ENCODE data around the gene DUSP18. TPM values are rescaled to one million over a fixed set of nuclear protein-coding genes. Genes with fewer than 3 reads are reported as not detected.
"Not testable (repeated sequence)": the region's sequence is repeated elsewhere in the genome, so short reads cannot be mapped to it uniquely, and the experiment has no call there.

Gene DUSP18
- polyA plus RNA-seq, 4 donors: 4.3 to 9.4 (median 7.7) TPM

- Histone ChIP-seq H3K27ac (ENCODE audit: low read depth in 1 of 3, low read length in 2 of 3) (peak overlapping the region in 1 of 3 donors; percentile 47), H3K9me3 (ENCODE audit: control insufficient read depth in 2 of 2, insufficient read depth in 1 of 2, low read depth in 1 of 2, low read length in 1 of 2) (peaks cover 0 to 3% of the 10 kb centered on the region in 2 donors), H3K4me1 (ENCODE audit: control insufficient read depth in 3 of 3, insufficient read depth in 2 of 3, low read depth in 1 of 3, low read length in 2 of 3) (peaks cover 0 to 16% (median 0%) of the 10 kb centered on the region in 3 donors), H3K4me3 (ENCODE audit: low read depth in 1 of 3, low read length in 3 of 3) (no peak overlapping the region), H3K27me3 (ENCODE audit: control insufficient read depth in 3 of 3, insufficient read depth in 3 of 3, low read length in 3 of 3) (no peaks in the 10 kb centered on the region), H3K36me3 (ENCODE audit: control insufficient read depth in 3 of 3, insufficient read depth in 2 of 3, low read depth in 1 of 3, low read length in 3 of 3) (peaks cover 0 to 15% (median 0%) of the 10 kb centered on the region in 3 donors)
- DNase-seq (peak in 1 of 2 donors; percentile 46), FAIRE-seq (no peak)
- 65 to 69% (median 67%) methylated on average over 4 of the region's 4 CpGs for WGBS, 3 donors
Measured at GRCh38 chr22:30628491-30628890, 39.2 kb downstream of the DUSP18 start.

DNA sequence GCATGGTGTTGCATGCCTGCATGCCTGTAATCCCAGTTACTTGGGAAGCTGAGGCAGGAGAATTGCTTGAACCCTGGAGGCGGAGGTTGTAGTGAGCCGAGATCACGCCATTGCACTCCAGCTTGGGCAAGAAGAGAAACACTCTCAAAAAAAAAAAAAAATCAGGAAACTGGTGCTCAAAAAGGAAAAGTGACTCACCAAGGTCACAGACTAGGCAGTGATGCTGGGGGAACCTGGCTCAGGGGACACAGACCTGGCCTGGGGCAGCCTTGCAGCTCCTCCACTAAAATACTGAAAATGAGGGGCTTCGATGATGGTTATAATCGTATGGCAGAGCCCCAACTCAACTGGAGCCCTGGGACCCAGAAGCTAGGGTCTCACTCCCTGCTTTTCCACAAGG lies 40.2 kb downstream of the DUSP18 start:
- Histone ChIP-seq H3K36me3 (ENCODE audit: control insufficient read depth in 3 of 3, insufficient read depth in 2 of 3, low read depth in 1 of 3, low read length in 3 of 3) (peaks cover 0 to 23% (median 0%) of the 10 kb centered on the region in 3 donors), H3K27ac (ENCODE audit: low read depth in 1 of 3, low read length in 2 of 3) (no peak overlapping the region), H3K9me3 (ENCODE audit: control insufficient read depth in 2 of 2, insufficient read depth in 1 of 2, low read depth in 1 of 2, low read length in 1 of 2) (peaks cover 0 to 3% of the 10 kb centered on the region in 2 donors), H3K4me3 (ENCODE audit: low read depth in 1 of 3, low read length in 3 of 3) (no peak overlapping the region), H3K27me3 (ENCODE audit: control insufficient read depth in 3 of 3, insufficient read depth in 3 of 3, low read length in 3 of 3) (no peaks in the 10 kb centered on the region), H3K4me1 (ENCODE audit: control insufficient read depth in 3 of 3, insufficient read depth in 2 of 3, low read depth in 1 of 3, low read length in 2 of 3) (peaks cover 0 to 16% (median 0%) of the 10 kb centered on the region in 3 donors)
- 81 to 94% (median 84%) methylated on average over 5 of the region's 5 CpGs for WGBS, 3 donors
- FAIRE-seq (no peak), DNase-seq (no peak)

DNA sequence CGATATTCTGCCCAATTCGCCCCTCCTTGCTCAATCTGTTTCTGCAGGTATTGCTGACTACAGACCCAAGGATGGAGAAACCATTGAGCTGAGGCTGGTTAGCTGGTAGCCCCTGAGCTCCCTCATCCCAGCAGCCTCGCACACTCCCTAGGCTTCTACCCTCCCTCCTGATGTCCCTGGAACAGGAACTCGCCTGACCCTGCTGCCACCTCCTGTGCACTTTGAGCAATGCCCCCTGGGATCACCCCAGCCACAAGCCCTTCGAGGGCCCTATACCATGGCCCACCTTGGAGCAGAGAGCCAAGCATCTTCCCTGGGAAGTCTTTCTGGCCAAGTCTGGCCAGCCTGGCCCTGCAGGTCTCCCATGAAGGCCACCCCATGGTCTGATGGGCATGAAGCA lies 41.3 kb downstream of the DUSP18 start:
- H3K4me3 ChIP-seq (ENCODE audit: low read depth in 1 of 3, low read length in 3 of 3): no peak overlapping the region
- H3K4me1 ChIP-seq (ENCODE audit: control insufficient read depth in 3 of 3, insufficient read depth in 2 of 3, low read depth in 1 of 3, low read length in 2 of 3): peaks cover 0 to 16% (median 0%) of the 10 kb centered on the region in 3 donors
- no peak overlapping the region for H3K27ac ChIP-seq (ENCODE audit: low read depth in 1 of 3, low read length in 2 of 3)
- peaks cover 0 to 28% (median 0%) of the 10 kb centered on the region in 3 donors for H3K36me3 ChIP-seq (ENCODE audit: control insufficient read depth in 3 of 3, insufficient read depth in 2 of 3, low read depth in 1 of 3, low read length in 3 of 3)
- 85 to 96% (median 88%) methylated on average over 5 of the region's 5 CpGs for WGBS, 3 donors
- DNase-seq (no peak), FAIRE-seq (no peak)
- H3K27me3 ChIP-seq (ENCODE audit: control insufficient read depth in 3 of 3, insufficient read depth in 3 of 3, low read length in 3 of 3): no peaks in the 10 kb centered on the region
- no peaks in the 10 kb centered on the region for H3K9me3 ChIP-seq (ENCODE audit: control insufficient read depth in 2 of 2, insufficient read depth in 1 of 2, low read depth in 1 of 2, low read length in 1 of 2)

DNA sequence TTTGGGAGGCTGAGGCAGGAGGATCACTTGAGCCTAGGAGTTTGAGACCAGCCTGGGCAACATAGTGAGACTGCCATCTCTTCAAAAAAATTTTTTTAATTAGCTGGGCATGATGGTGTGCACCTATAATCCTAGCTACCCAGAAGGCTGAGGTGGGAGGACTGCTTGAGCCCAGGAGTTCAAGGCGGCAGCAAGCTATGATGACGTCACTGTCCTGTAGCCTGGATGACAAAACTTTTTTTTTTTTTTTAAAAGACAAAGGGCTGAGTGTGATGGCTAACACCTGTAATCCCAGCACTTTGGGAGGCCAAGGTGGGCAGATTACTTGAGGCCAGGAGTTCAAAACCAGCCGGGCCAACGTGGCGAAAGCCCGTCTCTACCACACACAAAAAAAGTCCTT lies 47.8 kb downstream of the DUSP18 start:
- H3K4me1 ChIP-seq (ENCODE audit: control insufficient read depth in 3 of 3, insufficient read depth in 2 of 3, low read depth in 1 of 3, low read length in 2 of 3); H3K4me3 ChIP-seq (ENCODE audit: low read depth in 1 of 3, low read length in 3 of 3); DNase-seq; H3K27ac ChIP-seq (ENCODE audit: low read depth in 1 of 3, low read length in 2 of 3); H3K27me3 ChIP-seq (ENCODE audit: control insufficient read depth in 3 of 3, insufficient read depth in 3 of 3, low read length in 3 of 3); FAIRE-seq; H3K9me3 ChIP-seq (ENCODE audit: control insufficient read depth in 2 of 2, insufficient read depth in 1 of 2, low read depth in 1 of 2, low read length in 1 of 2): not testable (repeated sequence)
- WGBS, 3 donors: 86 to 96% (median 89%) methylated on average over 6 of the region's 6 CpGs
- peaks cover 0 to 55% (median 2%) of the 10 kb centered on the region in 3 donors for H3K36me3 ChIP-seq (ENCODE audit: control insufficient read depth in 3 of 3, insufficient read depth in 2 of 3, low read depth in 1 of 3, low read length in 3 of 3)

- Histone ChIP-seq H3K36me3 (ENCODE audit: control insufficient read depth in 3 of 3, insufficient read depth in 2 of 3, low read depth in 1 of 3, low read length in 3 of 3) (peaks cover 0 to 69% (median 2%) of the 10 kb centered on the region in 3 donors), H3K9me3 (ENCODE audit: control insufficient read depth in 2 of 2, insufficient read depth in 1 of 2, low read depth in 1 of 2, low read length in 1 of 2) (no peaks in the 10 kb centered on the region), H3K27me3 (ENCODE audit: control insufficient read depth in 3 of 3, insufficient read depth in 3 of 3, low read length in 3 of 3) (no peaks in the 10 kb centered on the region), H3K27ac (ENCODE audit: low read depth in 1 of 3, low read length in 2 of 3) (no peak overlapping the region), H3K4me3 (ENCODE audit: low read depth in 1 of 3, low read length in 3 of 3) (no peak overlapping the region), H3K4me1 (ENCODE audit: control insufficient read depth in 3 of 3, insufficient read depth in 2 of 3, low read depth in 1 of 3, low read length in 2 of 3) (no peaks in the 10 kb centered on the region)
- WGBS, 3 donors: 80 to 87% (median 81%) methylated on average over 6 of the region's 6 CpGs
- DNase-seq (no peak), FAIRE-seq (no peak)
Measured at GRCh38 chr22:30617819-30618218, 49.9 kb downstream of the DUSP18 start.

DNA sequence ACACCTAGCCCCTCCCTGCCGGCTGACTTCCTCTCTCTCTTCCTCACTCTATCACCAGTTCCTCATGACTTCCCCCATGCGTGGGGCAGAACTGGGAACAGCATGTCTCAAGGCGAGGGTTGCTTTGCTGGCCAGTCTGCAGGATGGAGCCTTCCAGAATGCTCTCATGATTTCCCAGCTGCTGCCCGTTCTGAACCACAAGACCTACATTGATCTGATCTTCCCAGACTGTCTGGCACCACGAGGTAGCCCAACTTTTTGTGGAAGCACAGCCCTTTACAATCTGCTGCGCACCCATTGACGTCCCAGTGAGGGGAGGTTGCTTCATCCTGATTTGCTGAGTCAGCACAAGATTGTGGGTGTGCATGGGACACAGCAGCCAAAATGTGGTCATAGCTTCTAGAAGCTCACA lies 52.1 kb downstream of the DUSP18 start:
- no peaks in the 10 kb centered on the region for H3K9me3 ChIP-seq (ENCODE audit: control insufficient read depth in 2 of 2, insufficient read depth in 1 of 2, low read depth in 1 of 2, low read length in 1 of 2)
- peaks cover 0 to 75% (median 0%) of the 10 kb centered on the region in 3 donors for H3K36me3 ChIP-seq (ENCODE audit: control insufficient read depth in 3 of 3, insufficient read depth in 2 of 3, low read depth in 1 of 3, low read length in 3 of 3)
- H3K27me3 ChIP-seq (ENCODE audit: control insufficient read depth in 3 of 3, insufficient read depth in 3 of 3, low read length in 3 of 3): no peaks in the 10 kb centered on the region
- H3K27ac ChIP-seq (ENCODE audit: low read depth in 1 of 3, low read length in 2 of 3): no peak overlapping the region
- no peaks in the 10 kb centered on the region for H3K4me1 ChIP-seq (ENCODE audit: control insufficient read depth in 3 of 3, insufficient read depth in 2 of 3, low read depth in 1 of 3, low read length in 2 of 3)
- no peak overlapping the region for H3K4me3 ChIP-seq (ENCODE audit: low read depth in 1 of 3, low read length in 3 of 3)
- WGBS, 3 donors: 81 to 90% (median 82%) methylated on average over 7 of the region's 7 CpGs
- FAIRE-seq (no peak), DNase-seq (no peak)

GRCh38 chr22:30614879-30615278 lies 52.8 kb downstream of the DUSP18 start:
- FAIRE-seq: no peak
- H3K27me3 ChIP-seq (ENCODE audit: control insufficient read depth in 3 of 3, insufficient read depth in 3 of 3, low read length in 3 of 3): no peaks in the 10 kb centered on the region
- no peak overlapping the region for H3K27ac ChIP-seq (ENCODE audit: low read depth in 1 of 3, low read length in 2 of 3)
- H3K4me1 ChIP-seq (ENCODE audit: control insufficient read depth in 3 of 3, insufficient read depth in 2 of 3, low read depth in 1 of 3, low read length in 2 of 3): peaks cover 0 to 4% (median 0%) of the 10 kb centered on the region in 3 donors
- no peak overlapping the region for H3K4me3 ChIP-seq (ENCODE audit: low read depth in 1 of 3, low read length in 3 of 3)
- H3K36me3 ChIP-seq (ENCODE audit: control insufficient read depth in 3 of 3, insufficient read depth in 2 of 3, low read depth in 1 of 3, low read length in 3 of 3): peaks cover 0 to 73% (median 0%) of the 10 kb centered on the region in 3 donors
- DNase-seq: no peak
- no peaks in the 10 kb centered on the region for H3K9me3 ChIP-seq (ENCODE audit: control insufficient read depth in 2 of 2, insufficient read depth in 1 of 2, low read depth in 1 of 2, low read length in 1 of 2)

DNA sequence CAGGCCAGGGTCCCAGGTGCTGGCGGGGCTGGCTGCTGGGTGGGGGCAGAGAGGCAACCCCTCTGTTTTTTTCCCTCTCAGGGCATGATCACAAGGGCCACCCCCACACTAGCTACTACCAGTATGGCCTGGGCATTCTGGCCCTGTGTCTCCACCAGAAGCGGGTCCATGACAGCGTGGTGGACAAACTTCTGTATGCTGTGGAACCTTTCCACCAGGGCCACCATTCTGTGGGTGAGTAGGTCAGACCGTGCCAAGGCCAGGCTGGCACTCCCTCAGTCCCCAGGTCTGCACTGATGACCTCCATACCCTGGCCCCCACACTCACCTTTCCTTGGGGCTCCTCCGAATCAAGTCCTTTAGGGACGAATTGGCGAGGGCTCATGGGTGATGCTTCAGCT lies 53.4 kb downstream of the DUSP18 start:
- Histone ChIP-seq H3K4me1 (ENCODE audit: control insufficient read depth in 3 of 3, insufficient read depth in 2 of 3, low read depth in 1 of 3, low read length in 2 of 3) (peaks cover 0 to 9% (median 0%) of the 10 kb centered on the region in 3 donors), H3K27ac (ENCODE audit: low read depth in 1 of 3, low read length in 2 of 3) (no peak overlapping the region), H3K9me3 (ENCODE audit: control insufficient read depth in 2 of 2, insufficient read depth in 1 of 2, low read depth in 1 of 2, low read length in 1 of 2) (no peaks in the 10 kb centered on the region), H3K4me3 (ENCODE audit: low read depth in 1 of 3, low read length in 3 of 3) (no peak overlapping the region), H3K27me3 (ENCODE audit: control insufficient read depth in 3 of 3, insufficient read depth in 3 of 3, low read length in 3 of 3) (no peaks in the 10 kb centered on the region), H3K36me3 (ENCODE audit: control insufficient read depth in 3 of 3, insufficient read depth in 2 of 3, low read depth in 1 of 3, low read length in 3 of 3) (peaks cover 0 to 68% (median 0%) of the 10 kb centered on the region in 3 donors)
- WGBS, 3 donors: 88 to 91% (median 90%) methylated on average over 7 of the region's 7 CpGs
- FAIRE-seq: no peak
- no peak for DNase-seq

- Histone ChIP-seq H3K27me3 (ENCODE audit: control insufficient read depth in 3 of 3, insufficient read depth in 3 of 3, low read length in 3 of 3) (no peaks in the 10 kb centered on the region), H3K27ac (ENCODE audit: low read depth in 1 of 3, low read length in 2 of 3) (no peak overlapping the region), H3K36me3 (ENCODE audit: control insufficient read depth in 3 of 3, insufficient read depth in 2 of 3, low read depth in 1 of 3, low read length in 3 of 3) (peaks cover 0 to 60% (median 0%) of the 10 kb centered on the region in 3 donors), H3K9me3 (ENCODE audit: control insufficient read depth in 2 of 2, insufficient read depth in 1 of 2, low read depth in 1 of 2, low read length in 1 of 2) (no peaks in the 10 kb centered on the region), H3K4me1 (ENCODE audit: control insufficient read depth in 3 of 3, insufficient read depth in 2 of 3, low read depth in 1 of 3, low read length in 2 of 3) (peaks cover 3 to 24% (median 10%) of the 10 kb centered on the region in 3 donors), H3K4me3 (ENCODE audit: low read depth in 1 of 3, low read length in 3 of 3) (no peak overlapping the region)
- no peak for DNase-seq
- FAIRE-seq: no peak
- 92 to 96% (median 96%) methylated on average over 8 of the region's 8 CpGs for WGBS, 3 donors
Measured at GRCh38 chr22:30612789-30613188, 54.9 kb downstream of the DUSP18 start.
